GM19455 (cell line): ENCODE results near the gene CDKN2AIPNL.

Experiments
- ATAC-seq: cut with Tn5 transposase; IDR thresholded peaks from one replicate; pipeline ENCODE4 v1.9.1; 2021; ENCODE audit not compliant: unreplicated experiment

The CDKN2AIPNL gene

GRCh38 chr5:134411546-134412266 lies at the start of gene CDKN2AIPNL:
Gene CDKN2AIPNL, minus strand, starts transcription at chr5:134411881. Its CDS starts 27 bp downstream, at chr5:134411854.
- peak; percentile 92 for ATAC-seq

GRCh38 chr5:134460551-134460950 lies 48.9 kb upstream of the CDKN2AIPNL start:
- ATAC-seq = no peak

- no peak for ATAC-seq
These were observed 47.8 kb upstream of the CDKN2AIPNL start for GRCh38 chr5:134459491-134459890.

- ATAC-seq = no peak
These were observed 47.3 kb upstream of the CDKN2AIPNL start for GRCh38 chr5:134459010-134459403.

- ATAC-seq = no peak
These were observed 46.7 kb upstream of the CDKN2AIPNL start for GRCh38 chr5:134458234-134459009.

GRCh38 chr5:134457801-134458200 lies 46.1 kb upstream of the CDKN2AIPNL start:
- no peak for ATAC-seq

- no peak for ATAC-seq
These were observed 45.1 kb upstream of the CDKN2AIPNL start for GRCh38 chr5:134456825-134457224.

GRCh38 chr5:134455466-134455865 lies 43.8 kb upstream of the CDKN2AIPNL start:
- no peak for ATAC-seq

GRCh38 chr5:134453016-134453415 lies 41.3 kb upstream of the CDKN2AIPNL start:
- ATAC-seq = no peak

- ATAC-seq = no peak
These were observed 40.3 kb upstream of the CDKN2AIPNL start for GRCh38 chr5:134451936-134452505.

GRCh38 chr5:134451225-134451935 lies 39.7 kb upstream of the CDKN2AIPNL start:
- no peak for ATAC-seq

GRCh38 chr5:134450374-134450773 lies 38.7 kb upstream of the CDKN2AIPNL start:
- ATAC-seq = no peak

GRCh38 chr5:134449167-134449566 lies 37.5 kb upstream of the CDKN2AIPNL start:
- ATAC-seq = no peak

- no peak for ATAC-seq
These were observed 36.3 kb upstream of the CDKN2AIPNL start for GRCh38 chr5:134447815-134448520.

- no peak for ATAC-seq
These were observed 35.3 kb upstream of the CDKN2AIPNL start for GRCh38 chr5:134446938-134447337.

GRCh38 chr5:134445856-134446818 lies 34.5 kb upstream of the CDKN2AIPNL start:
- no peak for ATAC-seq

- ATAC-seq = no peak
These were observed 33.3 kb upstream of the CDKN2AIPNL start for GRCh38 chr5:134444941-134445471.

- no peak for ATAC-seq
These were observed 28.6 kb upstream of the CDKN2AIPNL start for GRCh38 chr5:134440201-134440755.

- ATAC-seq = no peak
These were observed 27.6 kb upstream of the CDKN2AIPNL start for GRCh38 chr5:134439210-134439654.
